ENCODE data around the gene MRPL28.
"Not testable (repeated sequence)": the region's sequence is repeated elsewhere in the genome, so short reads cannot be mapped to it uniquely, and the experiment has no call there.

MRPL28 gene

GRCh38 chr16:381012-381788, 10.9 kb upstream of the MRPL28 start:
- DNase-seq (ENCODE audit: low read depth) = no peak
- H3K4me3 ChIP-seq (ENCODE audit: low read depth, low read length) = peak overlapping the region; percentile 94
- no peak for TF ChIP-seq CTCF (IDR thresholded peaks at IDR 0.05; ENCODE audit: low read depth, low read length, missing control alignments)

GRCh38 chr16:380762-381011, 10.3 kb upstream of the MRPL28 start:
- no peak for TF ChIP-seq CTCF (IDR thresholded peaks at IDR 0.05; ENCODE audit: low read depth, low read length, missing control alignments)
- peak overlapping the region; percentile 94 for H3K4me3 ChIP-seq (ENCODE audit: low read depth, low read length)
- no peak for DNase-seq (ENCODE audit: low read depth)

GRCh38 chr16:379961-380761, 9.8 kb upstream of the MRPL28 start:
- no peak for TF ChIP-seq CTCF (IDR thresholded peaks at IDR 0.05; ENCODE audit: low read depth, low read length, missing control alignments)
- H3K4me3 ChIP-seq (ENCODE audit: low read depth, low read length) = peak overlapping the region; percentile 94
- no peak for DNase-seq (ENCODE audit: low read depth)

- TF ChIP-seq CTCF (IDR thresholded peaks at IDR 0.05; ENCODE audit: low read depth, low read length, missing control alignments) = no peak
- H3K4me3 ChIP-seq (ENCODE audit: low read depth, low read length) = no peak overlapping the region
- DNase-seq (ENCODE audit: low read depth) = no peak
Measured at GRCh38 chr16:379183-379960, 9.0 kb upstream of the MRPL28 start.

- no peak for TF ChIP-seq CTCF (IDR thresholded peaks at IDR 0.05; ENCODE audit: low read depth, low read length, missing control alignments)
- DNase-seq (ENCODE audit: low read depth) = no peak
- no peak overlapping the region for H3K4me3 ChIP-seq (ENCODE audit: low read depth, low read length)
Measured at GRCh38 chr16:378821-379182, 8.5 kb upstream of the MRPL28 start.

GRCh38 chr16:378113-378820, 7.9 kb upstream of the MRPL28 start:
- H3K4me3 ChIP-seq (ENCODE audit: low read depth, low read length); DNase-seq (ENCODE audit: low read depth): not testable (repeated sequence)

Measured in GM12864 (cell line).